WTC11 (cell line): ENCODE measurements around the gene UBE2G1. TPM values are rescaled to one million over a fixed set of nuclear protein-coding genes. Genes with fewer than 3 reads are reported as not detected.

Source experiments
- ATF1 ChIP-seq: sonication (generic); formaldehyde crosslinking; IDR thresholded peaks from 2 replicates; pipeline ENCODE4 v1.8.1; 2023; ENCODE audit warnings: mild to moderate bottlenecking, moderate library complexity, missing genetic modification reagents
- ESRRA ChIP-seq: sonication (generic); formaldehyde crosslinking; IDR thresholded peaks from 2 replicates; pipeline ENCODE4 v1.8.1; 2022; ENCODE audit warnings: mild to moderate bottlenecking, missing genetic modification reagents, borderline replicate concordance
- JAZF1 ChIP-seq: fragments of 250-450 bp; sonication (Bioruptor Pico); IDR thresholded peaks from 2 replicates; pipeline ENCODE4 v1.9.0; 2021; ENCODE audit warnings: moderate library complexity, mild to moderate bottlenecking, inconsistent platforms
- MXD4 ChIP-seq: fragments of 250-450 bp; sonication (Bioruptor Pico); IDR thresholded peaks from 2 replicates; pipeline ENCODE4 v1.8.0; 2021; ENCODE audit warnings: mild to moderate bottlenecking, moderate library complexity, borderline replicate concordance
- TEAD1 ChIP-seq: sonication (generic); formaldehyde crosslinking; IDR thresholded peaks from 2 replicates; pipeline ENCODE4 v1.8.0; 2022; ENCODE audit warnings: mild to moderate bottlenecking, missing genetic modification reagents
- TEAD4 ChIP-seq: sonication (generic); formaldehyde crosslinking; IDR thresholded peaks from 2 replicates; pipeline ENCODE4 v1.8.0; 2022; ENCODE audit warnings: mild to moderate bottlenecking, missing genetic modification reagents
- ZNF232 ChIP-seq: sonication (generic); formaldehyde crosslinking; IDR thresholded peaks from 2 replicates; pipeline ENCODE4 v1.8.0; 2022; ENCODE audit warnings: mild to moderate bottlenecking, missing genetic modification reagents
- ZNF263 ChIP-seq: sonication (generic); formaldehyde crosslinking; IDR thresholded peaks from 2 replicates; pipeline ENCODE4 v1.8.1; 2022; ENCODE audit warnings: low read depth, mild to moderate bottlenecking, moderate library complexity, missing genetic modification reagents
- ZNF396 ChIP-seq: fragments of 250-450 bp; sonication (Bioruptor Pico); IDR thresholded peaks from 2 replicates; pipeline ENCODE4 v1.8.0; 2021; ENCODE audit warnings: mild to moderate bottlenecking, moderate library complexity, borderline replicate concordance
- total RNA-seq: library from RNA; stranded (reverse); gene quantifications from 3 replicates; pipeline ENCODE4 v1.2.3, GENCODE V29; 2021
- TF ChIP-seq, protein P1 (sequence below): sonication (generic); formaldehyde crosslinking; conservative IDR thresholded peaks from 2 replicates; pipeline ENCODE4 v1.8.1; 2023; ENCODE audit warnings: mild to moderate bottlenecking, low read depth, missing genetic modification reagents, moderate library complexity
- TF ChIP-seq, protein P2 (sequence below): sonication (generic); formaldehyde crosslinking; IDR thresholded peaks from 2 replicates; pipeline ENCODE4 v1.8.1; 2022; ENCODE audit warnings: missing genetic modification reagents, borderline replicate concordance
- TF ChIP-seq, protein P3 (sequence below): sonication (generic); formaldehyde crosslinking; IDR thresholded peaks from 2 replicates; pipeline ENCODE4 v1.8.1; 2022; ENCODE audit warnings: low read depth, missing genetic modification reagents, borderline replicate concordance
- TF ChIP-seq, protein P4 (sequence below): sonication (generic); formaldehyde crosslinking; IDR thresholded peaks from 2 replicates; pipeline ENCODE4 v1.8.0; 2022; ENCODE audit warnings: mild to moderate bottlenecking, missing genetic modification reagents
- TF ChIP-seq, protein P5 (sequence below): sonication (generic); formaldehyde crosslinking; IDR thresholded peaks from 2 replicates; pipeline ENCODE4 v1.8.1; 2022; ENCODE audit warnings: low read depth, mild to moderate bottlenecking, moderate library complexity, missing genetic modification reagents, borderline replicate concordance
- TF ChIP-seq, protein P6 (sequence below): sonication (generic); formaldehyde crosslinking; IDR thresholded peaks from 2 replicates; pipeline ENCODE4 v1.8.1; 2023; ENCODE audit warnings: mild to moderate bottlenecking, moderate library complexity, missing genetic modification reagents
- TF ChIP-seq, protein P7 (sequence below): sonication (generic); formaldehyde crosslinking; IDR thresholded peaks from 2 replicates; pipeline ENCODE4 v1.8.1; 2023; ENCODE audit warnings: mild to moderate bottlenecking, missing genetic modification reagents, moderate library complexity
- TF ChIP-seq, protein P8 (sequence below): fragments of 250-450 bp; sonication (Bioruptor Pico); IDR thresholded peaks from 2 replicates; pipeline ENCODE4 v2.1.2; 2022; ENCODE audit warnings: mild to moderate bottlenecking, moderate library complexity
- TF ChIP-seq, protein P9 (sequence below): sonication (generic); formaldehyde crosslinking; IDR thresholded peaks from 2 replicates; pipeline ENCODE4 v1.8.0; 2023; ENCODE audit warnings: missing genetic modification reagents, mild to moderate bottlenecking, borderline replicate concordance

Gene UBE2G1
- total RNA-seq, 1 experiment from 2014 or later: 177 TPM

DNA sequence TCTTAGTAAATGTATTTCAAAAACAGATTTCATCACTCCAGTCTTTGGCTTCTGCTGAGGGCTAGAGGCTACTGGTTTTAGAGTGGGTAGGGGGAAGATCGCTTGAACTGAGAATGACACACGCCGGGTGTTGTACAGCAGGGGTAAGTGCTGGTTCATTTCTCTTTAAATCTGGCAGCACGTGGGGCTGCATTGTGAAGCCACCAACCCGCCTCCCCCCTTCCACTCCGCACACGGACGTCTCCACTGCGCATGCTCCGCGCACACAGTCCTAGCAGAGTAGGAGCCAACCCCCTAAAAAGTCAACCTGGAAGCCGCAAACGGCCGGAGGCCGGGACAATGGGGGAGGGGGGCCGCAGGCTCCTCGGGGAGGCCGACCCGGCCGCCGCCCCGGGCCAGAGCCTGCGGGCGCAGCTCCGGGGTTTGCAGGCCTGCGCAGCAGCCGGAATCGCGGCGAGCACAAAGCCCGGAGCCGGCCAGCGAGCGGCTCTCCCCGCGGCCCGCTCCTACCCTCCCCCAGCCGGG, 1.3 kb downstream of the UBE2G1 start (continued):
- TF ChIP-seq, protein P1, sequence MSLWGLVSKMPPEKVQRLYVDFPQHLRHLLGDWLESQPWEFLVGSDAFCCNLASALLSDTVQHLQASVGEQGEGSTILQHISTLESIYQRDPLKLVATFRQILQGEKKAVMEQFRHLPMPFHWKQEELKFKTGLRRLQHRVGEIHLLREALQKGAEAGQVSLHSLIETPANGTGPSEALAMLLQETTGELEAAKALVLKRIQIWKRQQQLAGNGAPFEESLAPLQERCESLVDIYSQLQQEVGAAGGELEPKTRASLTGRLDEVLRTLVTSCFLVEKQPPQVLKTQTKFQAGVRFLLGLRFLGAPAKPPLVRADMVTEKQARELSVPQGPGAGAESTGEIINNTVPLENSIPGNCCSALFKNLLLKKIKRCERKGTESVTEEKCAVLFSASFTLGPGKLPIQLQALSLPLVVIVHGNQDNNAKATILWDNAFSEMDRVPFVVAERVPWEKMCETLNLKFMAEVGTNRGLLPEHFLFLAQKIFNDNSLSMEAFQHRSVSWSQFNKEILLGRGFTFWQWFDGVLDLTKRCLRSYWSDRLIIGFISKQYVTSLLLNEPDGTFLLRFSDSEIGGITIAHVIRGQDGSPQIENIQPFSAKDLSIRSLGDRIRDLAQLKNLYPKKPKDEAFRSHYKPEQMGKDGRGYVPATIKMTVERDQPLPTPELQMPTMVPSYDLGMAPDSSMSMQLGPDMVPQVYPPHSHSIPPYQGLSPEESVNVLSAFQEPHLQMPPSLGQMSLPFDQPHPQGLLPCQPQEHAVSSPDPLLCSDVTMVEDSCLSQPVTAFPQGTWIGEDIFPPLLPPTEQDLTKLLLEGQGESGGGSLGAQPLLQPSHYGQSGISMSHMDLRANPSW: no peak
- TF ChIP-seq ZNF396: no peak
- TF ChIP-seq, protein P2, sequence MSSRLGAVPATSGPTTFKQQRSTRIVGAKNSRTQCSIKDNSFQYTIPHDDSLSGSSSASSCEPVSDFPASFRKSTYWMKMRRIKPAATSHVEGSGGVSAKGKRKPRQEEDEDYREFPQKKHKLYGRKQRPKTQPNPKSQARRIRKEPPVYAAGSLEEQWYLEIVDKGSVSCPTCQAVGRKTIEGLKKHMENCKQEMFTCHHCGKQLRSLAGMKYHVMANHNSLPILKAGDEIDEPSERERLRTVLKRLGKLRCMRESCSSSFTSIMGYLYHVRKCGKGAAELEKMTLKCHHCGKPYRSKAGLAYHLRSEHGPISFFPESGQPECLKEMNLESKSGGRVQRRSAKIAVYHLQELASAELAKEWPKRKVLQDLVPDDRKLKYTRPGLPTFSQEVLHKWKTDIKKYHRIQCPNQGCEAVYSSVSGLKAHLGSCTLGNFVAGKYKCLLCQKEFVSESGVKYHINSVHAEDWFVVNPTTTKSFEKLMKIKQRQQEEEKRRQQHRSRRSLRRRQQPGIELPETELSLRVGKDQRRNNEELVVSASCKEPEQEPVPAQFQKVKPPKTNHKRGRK: no peak
- TF ChIP-seq, protein P3, sequence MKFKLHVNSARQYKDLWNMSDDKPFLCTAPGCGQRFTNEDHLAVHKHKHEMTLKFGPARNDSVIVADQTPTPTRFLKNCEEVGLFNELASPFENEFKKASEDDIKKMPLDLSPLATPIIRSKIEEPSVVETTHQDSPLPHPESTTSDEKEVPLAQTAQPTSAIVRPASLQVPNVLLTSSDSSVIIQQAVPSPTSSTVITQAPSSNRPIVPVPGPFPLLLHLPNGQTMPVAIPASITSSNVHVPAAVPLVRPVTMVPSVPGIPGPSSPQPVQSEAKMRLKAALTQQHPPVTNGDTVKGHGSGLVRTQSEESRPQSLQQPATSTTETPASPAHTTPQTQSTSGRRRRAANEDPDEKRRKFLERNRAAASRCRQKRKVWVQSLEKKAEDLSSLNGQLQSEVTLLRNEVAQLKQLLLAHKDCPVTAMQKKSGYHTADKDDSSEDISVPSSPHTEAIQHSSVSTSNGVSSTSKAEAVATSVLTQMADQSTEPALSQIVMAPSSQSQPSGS (CRISPR knock-in tag): no peak
- TF ChIP-seq, protein P4, sequence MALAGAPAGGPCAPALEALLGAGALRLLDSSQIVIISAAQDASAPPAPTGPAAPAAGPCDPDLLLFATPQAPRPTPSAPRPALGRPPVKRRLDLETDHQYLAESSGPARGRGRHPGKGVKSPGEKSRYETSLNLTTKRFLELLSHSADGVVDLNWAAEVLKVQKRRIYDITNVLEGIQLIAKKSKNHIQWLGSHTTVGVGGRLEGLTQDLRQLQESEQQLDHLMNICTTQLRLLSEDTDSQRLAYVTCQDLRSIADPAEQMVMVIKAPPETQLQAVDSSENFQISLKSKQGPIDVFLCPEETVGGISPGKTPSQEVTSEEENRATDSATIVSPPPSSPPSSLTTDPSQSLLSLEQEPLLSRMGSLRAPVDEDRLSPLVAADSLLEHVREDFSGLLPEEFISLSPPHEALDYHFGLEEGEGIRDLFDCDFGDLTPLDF: no peak
- TF ChIP-seq ZNF263 (CRISPR knock-in tag): no peak
- no peak for TF ChIP-seq TEAD4 (CRISPR knock-in tag)
- no peak for TF ChIP-seq ESRRA
- TF ChIP-seq ATF1 (CRISPR knock-in tag): no peak
- TF ChIP-seq, protein P5, sequence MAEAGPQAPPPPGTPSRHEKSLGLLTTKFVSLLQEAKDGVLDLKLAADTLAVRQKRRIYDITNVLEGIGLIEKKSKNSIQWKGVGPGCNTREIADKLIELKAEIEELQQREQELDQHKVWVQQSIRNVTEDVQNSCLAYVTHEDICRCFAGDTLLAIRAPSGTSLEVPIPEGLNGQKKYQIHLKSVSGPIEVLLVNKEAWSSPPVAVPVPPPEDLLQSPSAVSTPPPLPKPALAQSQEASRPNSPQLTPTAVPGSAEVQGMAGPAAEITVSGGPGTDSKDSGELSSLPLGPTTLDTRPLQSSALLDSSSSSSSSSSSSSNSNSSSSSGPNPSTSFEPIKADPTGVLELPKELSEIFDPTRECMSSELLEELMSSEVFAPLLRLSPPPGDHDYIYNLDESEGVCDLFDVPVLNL (CRISPR knock-in tag): no peak
- no peak for TF ChIP-seq JAZF1 (CRISPR knock-in tag)
- TF ChIP-seq, protein P6, sequence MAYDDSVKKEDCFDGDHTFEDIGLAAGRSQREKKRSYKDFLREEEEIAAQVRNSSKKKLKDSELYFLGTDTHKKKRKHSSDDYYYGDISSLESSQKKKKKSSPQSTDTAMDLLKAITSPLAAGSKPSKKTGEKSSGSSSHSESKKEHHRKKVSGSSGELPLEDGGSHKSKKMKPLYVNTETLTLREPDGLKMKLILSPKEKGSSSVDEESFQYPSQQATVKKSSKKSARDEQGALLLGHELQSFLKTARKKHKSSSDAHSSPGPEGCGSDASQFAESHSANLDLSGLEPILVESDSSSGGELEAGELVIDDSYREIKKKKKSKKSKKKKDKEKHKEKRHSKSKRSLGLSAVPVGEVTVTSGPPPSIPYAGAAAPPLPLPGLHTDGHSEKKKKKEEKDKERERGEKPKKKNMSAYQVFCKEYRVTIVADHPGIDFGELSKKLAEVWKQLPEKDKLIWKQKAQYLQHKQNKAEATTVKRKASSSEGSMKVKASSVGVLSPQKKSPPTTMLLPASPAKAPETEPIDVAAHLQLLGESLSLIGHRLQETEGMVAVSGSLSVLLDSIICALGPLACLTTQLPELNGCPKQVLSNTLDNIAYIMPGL (CRISPR knock-in tag): no peak
- TF ChIP-seq, protein P7, sequence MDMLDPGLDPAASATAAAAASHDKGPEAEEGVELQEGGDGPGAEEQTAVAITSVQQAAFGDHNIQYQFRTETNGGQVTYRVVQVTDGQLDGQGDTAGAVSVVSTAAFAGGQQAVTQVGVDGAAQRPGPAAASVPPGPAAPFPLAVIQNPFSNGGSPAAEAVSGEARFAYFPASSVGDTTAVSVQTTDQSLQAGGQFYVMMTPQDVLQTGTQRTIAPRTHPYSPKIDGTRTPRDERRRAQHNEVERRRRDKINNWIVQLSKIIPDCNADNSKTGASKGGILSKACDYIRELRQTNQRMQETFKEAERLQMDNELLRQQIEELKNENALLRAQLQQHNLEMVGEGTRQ: peak; percentile 70
- TF ChIP-seq MXD4 (CRISPR knock-in tag): no peak
- TF ChIP-seq ZNF232 (CRISPR knock-in tag): no peak
- TF ChIP-seq TEAD1: peak; percentile 12; the same call in 1 of the 2 replicates
- TF ChIP-seq, protein P8, sequence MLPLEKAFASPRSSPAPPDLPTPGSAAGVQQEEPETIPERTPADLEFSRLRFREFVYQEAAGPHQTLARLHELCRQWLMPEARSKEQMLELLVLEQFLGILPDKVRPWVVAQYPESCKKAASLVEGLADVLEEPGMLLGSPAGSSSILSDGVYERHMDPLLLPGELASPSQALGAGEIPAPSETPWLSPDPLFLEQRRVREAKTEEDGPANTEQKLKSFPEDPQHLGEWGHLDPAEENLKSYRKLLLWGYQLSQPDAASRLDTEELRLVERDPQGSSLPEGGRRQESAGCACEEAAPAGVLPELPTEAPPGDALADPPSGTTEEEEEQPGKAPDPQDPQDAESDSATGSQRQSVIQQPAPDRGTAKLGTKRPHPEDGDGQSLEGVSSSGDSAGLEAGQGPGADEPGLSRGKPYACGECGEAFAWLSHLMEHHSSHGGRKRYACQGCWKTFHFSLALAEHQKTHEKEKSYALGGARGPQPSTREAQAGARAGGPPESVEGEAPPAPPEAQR (CRISPR knock-in tag): no peak
- TF ChIP-seq, protein P9, sequence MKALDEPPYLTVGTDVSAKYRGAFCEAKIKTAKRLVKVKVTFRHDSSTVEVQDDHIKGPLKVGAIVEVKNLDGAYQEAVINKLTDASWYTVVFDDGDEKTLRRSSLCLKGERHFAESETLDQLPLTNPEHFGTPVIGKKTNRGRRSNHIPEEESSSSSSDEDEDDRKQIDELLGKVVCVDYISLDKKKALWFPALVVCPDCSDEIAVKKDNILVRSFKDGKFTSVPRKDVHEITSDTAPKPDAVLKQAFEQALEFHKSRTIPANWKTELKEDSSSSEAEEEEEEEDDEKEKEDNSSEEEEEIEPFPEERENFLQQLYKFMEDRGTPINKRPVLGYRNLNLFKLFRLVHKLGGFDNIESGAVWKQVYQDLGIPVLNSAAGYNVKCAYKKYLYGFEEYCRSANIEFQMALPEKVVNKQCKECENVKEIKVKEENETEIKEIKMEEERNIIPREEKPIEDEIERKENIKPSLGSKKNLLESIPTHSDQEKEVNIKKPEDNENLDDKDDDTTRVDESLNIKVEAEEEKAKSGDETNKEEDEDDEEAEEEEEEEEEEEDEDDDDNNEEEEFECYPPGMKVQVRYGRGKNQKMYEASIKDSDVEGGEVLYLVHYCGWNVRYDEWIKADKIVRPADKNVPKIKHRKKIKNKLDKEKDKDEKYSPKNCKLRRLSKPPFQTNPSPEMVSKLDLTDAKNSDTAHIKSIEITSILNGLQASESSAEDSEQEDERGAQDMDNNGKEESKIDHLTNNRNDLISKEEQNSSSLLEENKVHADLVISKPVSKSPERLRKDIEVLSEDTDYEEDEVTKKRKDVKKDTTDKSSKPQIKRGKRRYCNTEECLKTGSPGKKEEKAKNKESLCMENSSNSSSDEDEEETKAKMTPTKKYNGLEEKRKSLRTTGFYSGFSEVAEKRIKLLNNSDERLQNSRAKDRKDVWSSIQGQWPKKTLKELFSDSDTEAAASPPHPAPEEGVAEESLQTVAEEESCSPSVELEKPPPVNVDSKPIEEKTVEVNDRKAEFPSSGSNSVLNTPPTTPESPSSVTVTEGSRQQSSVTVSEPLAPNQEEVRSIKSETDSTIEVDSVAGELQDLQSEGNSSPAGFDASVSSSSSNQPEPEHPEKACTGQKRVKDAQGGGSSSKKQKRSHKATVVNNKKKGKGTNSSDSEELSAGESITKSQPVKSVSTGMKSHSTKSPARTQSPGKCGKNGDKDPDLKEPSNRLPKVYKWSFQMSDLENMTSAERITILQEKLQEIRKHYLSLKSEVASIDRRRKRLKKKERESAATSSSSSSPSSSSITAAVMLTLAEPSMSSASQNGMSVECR: no peak
